Glutamatergic neuron (in vitro differentiated cells): ENCODE results near the gene EFCAB6. TPM values are rescaled to one million over a fixed set of nuclear protein-coding genes. Genes with fewer than 3 reads are reported as not detected.

Source experiments
- DNase-seq: peaks from one replicate; pipeline ENCODE4 v3.0.0; 2022
- H3K27ac Mint-ChIP-seq: one replicate; pipeline ENCODE4 v1.8.0; 2020; ENCODE audit warnings: mild to moderate bottlenecking, mixed read lengths, inconsistent platforms; ENCODE audit not compliant: unreplicated experiment
- H3K27me3 Mint-ChIP-seq: one replicate; pipeline ENCODE4 v1.8.0; 2020; ENCODE audit warnings: mild to moderate bottlenecking, moderate library complexity, mixed read lengths, inconsistent platforms; ENCODE audit not compliant: unreplicated experiment
- H3K36me3 Mint-ChIP-seq: one replicate; pipeline ENCODE4 v1.8.0; 2020; ENCODE audit warnings: mild to moderate bottlenecking, mixed read lengths, inconsistent platforms; ENCODE audit not compliant: unreplicated experiment
- H3K4me1 Mint-ChIP-seq: one replicate; pipeline ENCODE4 v1.8.0; 2020; ENCODE audit warnings: mild to moderate bottlenecking, low read depth, mixed read lengths, inconsistent platforms; ENCODE audit not compliant: unreplicated experiment
- H3K4me3 Mint-ChIP-seq: one replicate; pipeline ENCODE4 v1.8.0; 2020; ENCODE audit warnings: mild to moderate bottlenecking, mixed read lengths, inconsistent platforms; ENCODE audit not compliant: unreplicated experiment
- H3K9me3 Mint-ChIP-seq: one replicate; pipeline ENCODE4 v1.8.0; 2020; ENCODE audit warnings: mild to moderate bottlenecking, moderate library complexity, mixed read lengths, inconsistent platforms; ENCODE audit not compliant: unreplicated experiment
- total RNA-seq: library from RNA; stranded (reverse); fragmentation: NEBNext Ultra II Directional; extraction: Animal tissue kit (Norgen Biotek cat#: 25700); gene quantifications from one replicate; pipeline ENCODE4 v1.2.1, GENCODE V29; 2021; ENCODE audit not compliant: unreplicated experiment
- TF ChIP-seq, protein P1 (sequence below): fragments of 200-600 bp; sonication (generic); IDR thresholded peaks from one replicate; pipeline ENCODE4 v1.5.0; 2021; ENCODE audit not compliant: partially characterized antibody, unreplicated experiment

EFCAB6 gene
- total RNA-seq, 1 donor from 2014 or later: 0.96 TPM

DNA sequence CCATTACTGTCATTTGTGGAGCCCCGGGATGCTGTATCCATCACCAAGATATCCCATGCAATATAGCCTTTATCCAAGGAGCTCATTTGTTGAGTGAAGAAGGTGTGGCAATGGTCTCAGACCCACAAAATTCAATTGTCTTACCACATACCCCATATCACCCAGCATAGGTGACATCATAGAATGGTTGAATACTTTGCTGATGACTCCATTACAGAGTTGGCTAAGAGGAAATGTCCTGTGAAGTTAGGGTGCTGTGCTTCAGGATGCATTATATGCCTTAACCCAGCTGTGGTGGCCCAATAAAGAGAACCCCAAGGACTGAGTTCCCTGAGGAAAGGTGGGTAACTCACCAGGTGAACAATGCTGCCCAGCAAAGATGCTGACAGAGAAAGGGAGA is 113.7 kb downstream of the EFCAB6 start:
- no peaks in the 10 kb centered on the region for H3K9me3 Mint-ChIP-seq

GRCh38 chr22:43697894-43698293 is 114.2 kb downstream of the EFCAB6 start:
- H3K9me3 Mint-ChIP-seq: no peaks in the 10 kb centered on the region
- TF ChIP-seq, protein P1, sequence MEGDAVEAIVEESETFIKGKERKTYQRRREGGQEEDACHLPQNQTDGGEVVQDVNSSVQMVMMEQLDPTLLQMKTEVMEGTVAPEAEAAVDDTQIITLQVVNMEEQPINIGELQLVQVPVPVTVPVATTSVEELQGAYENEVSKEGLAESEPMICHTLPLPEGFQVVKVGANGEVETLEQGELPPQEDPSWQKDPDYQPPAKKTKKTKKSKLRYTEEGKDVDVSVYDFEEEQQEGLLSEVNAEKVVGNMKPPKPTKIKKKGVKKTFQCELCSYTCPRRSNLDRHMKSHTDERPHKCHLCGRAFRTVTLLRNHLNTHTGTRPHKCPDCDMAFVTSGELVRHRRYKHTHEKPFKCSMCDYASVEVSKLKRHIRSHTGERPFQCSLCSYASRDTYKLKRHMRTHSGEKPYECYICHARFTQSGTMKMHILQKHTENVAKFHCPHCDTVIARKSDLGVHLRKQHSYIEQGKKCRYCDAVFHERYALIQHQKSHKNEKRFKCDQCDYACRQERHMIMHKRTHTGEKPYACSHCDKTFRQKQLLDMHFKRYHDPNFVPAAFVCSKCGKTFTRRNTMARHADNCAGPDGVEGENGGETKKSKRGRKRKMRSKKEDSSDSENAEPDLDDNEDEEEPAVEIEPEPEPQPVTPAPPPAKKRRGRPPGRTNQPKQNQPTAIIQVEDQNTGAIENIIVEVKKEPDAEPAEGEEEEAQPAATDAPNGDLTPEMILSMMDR: no peak
- no peaks in the 10 kb centered on the region for H3K27me3 Mint-ChIP-seq
- no peaks in the 10 kb centered on the region for H3K4me1 Mint-ChIP-seq
- no peak overlapping the region for H3K4me3 Mint-ChIP-seq
- no peaks in the 10 kb centered on the region for H3K36me3 Mint-ChIP-seq
- DNase-seq: no peak
- H3K27ac Mint-ChIP-seq: no peak overlapping the region

More for the DNA sequence above, 113.7 kb downstream of the EFCAB6 start:
- Mint-ChIP-seq H3K4me3 (no peak overlapping the region), H3K27ac (no peak overlapping the region), H3K36me3 (no peaks in the 10 kb centered on the region), H3K4me1 (no peaks in the 10 kb centered on the region), H3K27me3 (no peaks in the 10 kb centered on the region)
- TF ChIP-seq, protein P1: no peak
- DNase-seq: no peak

DNA sequence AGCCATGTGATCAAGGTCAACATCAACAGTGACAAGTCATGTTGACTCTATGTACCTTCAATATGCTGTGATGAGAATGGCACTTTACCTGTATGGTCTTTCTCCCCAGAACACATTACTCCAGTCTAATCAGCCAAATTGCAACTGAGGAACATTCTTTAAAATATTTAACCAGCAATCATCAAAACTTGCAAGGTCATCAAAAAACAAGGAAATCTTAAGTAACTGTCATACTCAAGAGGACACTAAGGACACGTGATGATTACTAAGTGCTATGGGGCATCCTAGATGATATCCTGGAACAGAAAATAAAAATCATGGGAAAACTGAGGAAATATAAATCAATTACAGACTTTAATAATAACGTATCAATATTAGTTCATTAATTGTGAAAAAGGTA is 118.9 kb downstream of the EFCAB6 start:
- Mint-ChIP-seq H3K36me3 (no peaks in the 10 kb centered on the region), H3K27me3 (peaks cover 4% of the 10 kb centered on the region), H3K4me1 (no peaks in the 10 kb centered on the region), H3K9me3 (peaks cover 2% of the 10 kb centered on the region), H3K4me3 (no peak overlapping the region), H3K27ac (no peak overlapping the region)
- no peak for DNase-seq
- TF ChIP-seq, protein P1: no peak

- Mint-ChIP-seq H3K4me3 (no peak overlapping the region), H3K36me3 (no peaks in the 10 kb centered on the region), H3K27ac (no peak overlapping the region), H3K27me3 (peaks cover 4% of the 10 kb centered on the region), H3K9me3 (peaks cover 2% of the 10 kb centered on the region), H3K4me1 (no peaks in the 10 kb centered on the region)
- no peak for DNase-seq
- TF ChIP-seq, protein P1: no peak
Measured at GRCh38 chr22:43689356-43689755, 122.7 kb downstream of the EFCAB6 start.

- TF ChIP-seq, protein P1: no peak
- Mint-ChIP-seq H3K4me1 (peaks cover 9% of the 10 kb centered on the region), H3K36me3 (no peaks in the 10 kb centered on the region), H3K27ac (no peak overlapping the region), H3K27me3 (no peaks in the 10 kb centered on the region), H3K4me3 (no peak overlapping the region), H3K9me3 (no peaks in the 10 kb centered on the region)
- DNase-seq: no peak
Measured at GRCh38 chr22:43682851-43683250, 129.3 kb downstream of the EFCAB6 start.
